KBM-7 (cell line): Measurements from ENCODE around the gene GRIK4.

Experiments used
- DNase-seq: peaks from one replicate; pipeline ENCODE4 v3.0.0-alpha.2; 2015
- in situ Hi-C: fragments of 300-500 bp; cut with MboI; formaldehyde crosslinking; loops from 2 replicates; pipeline ENCODE4 v1.14.3; 2020; ENCODE audit warnings: low sequenced_read_pairs, low pct_unique_long_range_greater_than_20kb, mixed read lengths

The GRIK4 gene

DNA sequence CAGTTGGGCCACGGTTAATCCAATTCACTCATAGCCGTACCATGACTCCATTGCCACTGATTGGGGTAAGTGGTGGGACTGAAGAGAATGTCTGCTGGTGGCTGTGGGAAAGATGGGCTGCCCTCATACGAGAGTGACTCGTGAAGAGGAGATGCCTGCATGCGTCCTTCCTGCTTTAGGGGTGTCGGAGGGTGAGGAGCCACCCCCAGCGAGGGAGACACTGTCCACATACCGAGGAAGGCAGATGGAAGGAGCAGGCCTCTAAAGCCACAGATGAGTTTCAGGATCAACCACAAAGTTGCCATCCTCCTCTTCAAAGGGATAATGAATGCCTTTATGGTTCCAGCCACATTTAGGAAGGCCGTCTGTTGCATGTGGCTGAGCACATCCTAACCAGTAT, 83.2 kb downstream of the GRIK4 start:
- in situ Hi-C loops: no loop called here
- DNase-seq: no peak

DNA sequence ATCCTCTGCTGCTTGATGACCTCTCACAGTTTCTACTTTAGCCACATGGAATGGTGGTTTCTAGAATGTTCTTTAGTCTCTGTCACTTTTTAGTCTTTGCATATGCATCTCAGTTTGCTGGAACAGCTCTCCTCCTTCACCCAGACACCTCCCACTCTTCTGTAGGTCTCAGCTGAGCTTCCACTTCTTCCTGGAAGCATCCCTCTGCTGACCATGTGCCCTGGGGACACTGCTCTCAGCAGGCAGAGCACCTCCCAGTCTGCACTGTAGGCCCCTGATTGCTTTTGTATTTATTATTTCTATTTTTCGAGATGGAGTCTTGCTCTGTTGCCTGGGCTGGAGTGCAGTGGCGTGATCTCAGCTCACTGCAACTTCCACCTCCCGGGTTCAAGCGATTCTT, 84.0 kb downstream of the GRIK4 start:
- DNase-seq: no peak
- in situ Hi-C loops: no loop called here

DNA sequence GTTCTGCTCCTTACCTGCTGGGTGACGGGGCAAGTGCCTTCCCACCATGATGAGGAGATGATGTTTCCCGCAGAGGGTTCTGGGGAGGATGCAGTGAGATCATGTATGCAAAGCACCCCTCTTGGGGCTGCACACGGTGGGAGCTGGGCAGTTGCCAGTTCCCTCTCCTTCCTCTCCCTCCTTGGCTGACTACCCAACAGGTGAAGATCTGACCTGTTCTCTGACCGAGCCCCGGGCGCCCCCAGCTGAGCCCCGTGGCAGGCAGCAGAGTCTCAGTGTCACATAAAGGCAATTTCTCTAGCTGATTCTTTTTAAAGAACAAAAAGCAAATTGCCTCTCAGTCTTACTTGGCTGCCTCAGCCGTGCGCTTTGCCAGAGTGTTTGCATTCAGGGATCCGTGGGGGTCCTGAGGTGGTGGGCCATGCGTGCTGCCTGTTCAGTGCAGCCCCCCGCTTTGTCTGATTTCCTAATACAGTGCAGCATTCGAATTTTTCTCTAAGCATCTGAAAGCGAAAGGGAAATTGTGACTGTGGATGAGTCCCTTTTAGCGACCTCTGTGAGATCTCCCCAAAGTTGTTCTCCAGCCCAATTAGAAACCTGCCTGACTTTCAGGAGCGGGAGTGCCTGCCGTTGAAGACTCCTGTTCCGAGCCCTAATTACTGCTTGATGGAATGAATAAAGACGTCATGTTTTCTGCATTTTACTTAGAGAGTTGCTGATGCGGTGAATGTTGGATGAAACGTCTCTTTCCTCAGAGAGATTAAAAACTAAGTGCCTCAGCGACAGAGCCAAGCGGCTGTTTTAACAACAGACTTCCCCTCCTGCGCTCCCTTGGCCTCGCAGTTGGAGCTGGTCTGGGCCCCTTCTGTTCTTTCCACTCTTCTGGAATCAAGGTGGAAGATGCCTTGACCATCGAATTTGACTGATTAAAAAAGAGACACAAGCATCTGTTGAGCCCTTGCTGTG, 86.0 kb downstream of the GRIK4 start:
- in situ Hi-C loops: no loop called here
- DNase-seq: no peak

DNA sequence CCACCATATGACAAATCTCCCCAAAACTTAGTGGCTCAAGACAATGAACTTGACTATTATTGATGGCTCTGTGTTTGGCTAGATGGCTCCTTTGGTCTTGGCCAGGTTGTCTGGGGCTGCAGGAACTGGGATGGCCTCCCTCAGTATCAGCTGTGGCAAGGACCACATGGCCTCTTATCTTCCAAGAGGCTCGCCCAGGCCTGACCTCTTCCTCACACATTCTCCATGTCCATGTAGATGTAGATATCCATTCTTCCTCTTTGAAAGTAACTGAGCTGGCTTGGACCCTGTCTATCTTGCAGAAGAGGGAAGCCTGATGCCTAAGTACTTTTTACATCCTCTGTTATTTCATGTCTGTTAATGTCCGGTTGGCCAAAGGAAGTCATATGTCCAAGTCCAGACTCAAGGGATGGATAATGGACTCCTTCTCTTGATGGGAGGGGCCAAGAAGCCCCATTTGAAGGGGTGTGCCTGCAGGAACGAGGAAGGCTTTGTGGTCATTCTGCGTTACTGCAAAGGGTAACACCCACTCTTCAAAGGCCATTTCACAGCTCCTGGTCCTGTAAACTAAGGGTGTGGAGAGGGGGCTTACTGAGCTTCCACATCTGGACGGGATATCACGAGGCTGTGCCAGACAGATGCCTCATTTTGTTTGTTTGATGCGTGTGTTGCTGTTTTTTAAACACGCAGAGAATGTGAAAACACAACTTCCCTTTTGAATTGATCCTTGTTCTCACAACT, 87.1 kb downstream of the GRIK4 start:
- in situ Hi-C loops: no loop called here
- no peak for DNase-seq

DNA sequence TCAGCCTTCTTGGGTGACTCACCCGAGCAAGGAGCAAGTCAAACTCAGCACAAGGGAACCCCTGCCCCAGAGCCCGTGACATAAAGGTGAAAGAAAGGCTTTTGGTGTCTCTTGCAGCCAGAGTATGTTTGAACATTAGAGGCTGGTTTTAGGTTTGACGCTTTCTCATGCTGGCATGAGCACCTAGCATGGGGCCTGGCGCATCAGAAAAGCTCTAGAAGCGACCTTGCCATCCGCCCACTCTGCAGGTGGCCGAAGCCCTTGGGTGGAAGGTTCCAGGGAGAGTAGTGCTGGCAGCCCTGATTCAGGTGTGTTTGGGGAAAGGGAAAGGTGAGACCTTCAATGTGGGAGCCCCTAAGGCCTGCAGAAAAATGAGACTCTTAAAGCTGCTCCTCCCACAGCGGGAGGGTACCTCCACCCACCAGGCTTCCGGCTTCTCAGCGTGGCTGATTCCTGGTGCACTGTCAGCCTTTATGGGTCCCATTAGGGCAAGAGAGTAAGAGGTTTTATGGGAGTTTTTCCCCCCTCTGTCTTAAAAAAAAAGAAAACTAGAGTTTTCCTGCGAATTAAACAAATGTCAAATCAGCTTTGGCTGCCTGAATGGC, 88.4 kb downstream of the GRIK4 start:
- in situ Hi-C loops: no loop called here
- no peak for DNase-seq

DNA sequence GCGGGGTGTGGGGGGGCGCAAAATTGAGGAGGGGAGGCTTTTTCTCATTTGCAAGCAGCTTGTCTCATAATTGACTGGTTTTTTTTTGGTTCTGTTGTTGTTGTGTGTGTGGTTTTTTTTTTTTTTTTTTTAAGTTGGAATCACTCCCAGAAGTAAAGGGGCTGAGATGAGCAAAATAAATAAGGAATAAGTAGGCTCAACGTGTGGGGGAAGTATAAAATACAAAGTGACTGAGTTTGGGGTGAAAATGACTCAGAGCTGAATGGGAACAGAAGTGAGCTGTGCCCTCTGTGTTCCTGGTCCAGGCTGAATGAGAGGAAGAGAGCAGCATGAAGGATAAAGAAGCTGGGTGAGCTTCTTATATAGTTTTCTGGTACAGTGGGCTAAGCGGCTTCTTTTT, 90.0 kb downstream of the GRIK4 start:
- in situ Hi-C loops: no loop called here
- no peak for DNase-seq

DNA sequence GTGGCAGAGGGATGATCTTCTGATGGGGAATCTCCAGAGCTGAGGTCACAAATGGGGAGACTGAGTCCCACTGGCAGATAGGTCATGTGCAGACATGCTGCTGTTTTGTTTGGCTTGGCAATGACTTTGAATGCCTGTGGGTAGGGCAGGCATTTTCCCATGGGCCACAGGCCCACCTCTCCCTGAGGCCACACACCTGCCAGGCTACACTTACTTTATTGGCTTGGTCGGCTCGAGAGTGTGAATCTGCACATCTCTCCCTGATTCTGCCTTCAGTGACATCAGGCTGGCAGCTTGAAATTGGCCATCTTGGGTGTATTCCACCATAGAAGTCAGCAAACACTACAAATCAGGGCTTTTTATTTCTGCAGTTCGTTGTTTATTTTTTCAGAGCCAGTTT, 91.5 kb downstream of the GRIK4 start:
- in situ Hi-C loops: no loop called here
- no peak for DNase-seq

DNA sequence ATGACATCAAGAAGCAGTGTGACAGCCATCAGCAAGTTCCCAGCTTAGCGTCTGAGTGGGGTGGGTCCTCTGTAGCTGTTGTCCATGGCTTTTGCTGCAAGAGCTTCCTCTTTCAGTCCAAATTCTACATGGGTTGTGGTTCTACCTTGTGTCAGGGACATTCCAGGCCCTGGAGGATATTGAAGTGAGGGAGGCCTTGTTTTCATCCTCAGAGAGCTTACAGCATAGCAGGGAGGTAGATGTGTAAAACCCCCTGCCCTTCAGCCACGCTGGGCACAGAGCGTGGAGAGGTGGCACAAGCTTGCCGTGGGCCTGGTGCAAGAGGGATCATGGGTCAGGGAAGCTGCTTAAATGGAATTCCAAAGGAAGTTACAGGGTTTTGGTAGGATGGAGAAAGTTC, 93.9 kb downstream of the GRIK4 start:
- in situ Hi-C loops: no loop called here
- DNase-seq: no peak

DNA sequence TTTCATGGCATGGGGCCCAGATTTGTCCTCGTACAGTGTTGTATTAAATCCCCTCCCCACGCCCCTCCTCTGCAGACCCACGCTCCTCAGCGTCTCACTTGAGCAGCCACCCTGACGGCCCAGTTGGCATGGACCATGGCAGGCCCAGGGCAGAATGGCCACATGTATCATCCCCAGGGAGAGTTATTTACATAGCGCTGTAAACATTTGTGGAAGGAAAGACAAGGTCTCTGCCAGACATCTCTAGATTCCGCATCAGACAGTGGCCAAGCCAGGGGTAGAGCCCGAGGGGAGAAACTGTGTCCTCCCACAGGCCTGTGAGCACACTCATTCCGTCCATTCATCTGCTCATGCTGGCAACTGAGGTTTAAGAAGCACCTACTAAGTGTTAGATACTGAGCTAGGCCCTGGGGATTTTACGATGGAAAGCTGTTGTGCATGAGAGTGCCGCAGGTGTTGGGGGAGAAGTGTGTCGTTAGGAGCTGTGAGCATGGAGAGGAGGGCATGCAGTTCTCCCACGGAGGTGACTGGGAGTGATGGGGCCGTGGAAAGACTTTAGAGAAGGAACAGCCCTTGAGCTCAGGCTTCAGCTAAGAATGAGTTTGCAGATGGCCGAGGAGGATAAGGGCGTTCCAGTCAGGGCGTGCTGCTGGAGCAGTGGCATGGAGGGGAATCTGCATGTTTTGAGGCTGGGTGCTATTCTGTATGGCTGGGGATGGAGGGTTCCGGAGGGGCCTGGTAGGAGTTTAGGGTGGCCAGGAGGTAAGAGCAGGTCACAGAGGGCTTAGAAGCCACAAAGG, 94.9 kb downstream of the GRIK4 start:
- DNase-seq: no peak
- in situ Hi-C loops: no loop called here

DNA sequence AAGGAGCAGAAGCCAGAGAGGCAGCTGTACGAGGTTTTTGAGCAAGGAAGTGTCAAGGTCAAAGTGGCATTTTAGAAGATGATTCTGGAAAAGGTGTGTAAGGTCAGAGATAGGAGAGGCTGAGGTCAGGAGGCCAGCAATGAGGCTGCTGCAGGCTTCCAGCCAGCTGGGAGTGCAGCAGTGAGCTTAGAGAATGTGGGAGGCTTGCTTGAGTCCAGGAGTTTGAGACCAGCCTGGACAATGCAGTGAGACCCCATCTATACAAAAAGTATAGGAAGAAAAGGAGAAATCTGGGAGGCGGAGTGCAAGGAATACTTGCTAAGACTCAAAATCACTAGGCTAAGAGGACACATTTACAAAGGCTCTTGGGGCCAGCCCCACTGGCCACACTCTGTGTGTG, 96.5 kb downstream of the GRIK4 start:
- DNase-seq: no peak
- in situ Hi-C loops: no loop called here

DNA sequence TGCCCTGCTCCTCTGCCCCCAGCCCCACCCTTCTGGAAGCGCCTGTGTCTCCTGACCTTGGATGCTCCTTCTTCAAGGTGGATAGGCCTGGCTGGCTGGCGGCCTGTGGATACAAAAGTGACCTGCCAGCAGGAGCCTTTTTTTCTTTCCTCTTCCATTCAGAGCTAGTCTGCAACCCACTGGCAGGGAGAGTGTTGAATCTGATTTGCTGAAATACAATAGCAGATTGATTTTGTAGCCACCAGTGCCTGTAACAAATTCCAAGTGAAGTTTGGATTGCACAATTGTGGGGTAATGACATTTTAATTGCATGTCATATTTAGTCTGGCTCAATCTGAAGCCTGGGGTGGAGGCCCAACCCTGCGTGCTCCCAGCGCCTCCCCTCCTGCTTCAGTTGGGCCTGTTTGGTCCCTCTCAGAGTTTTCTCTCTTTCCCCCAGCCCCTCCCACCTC, 97.2 kb downstream of the GRIK4 start:
- no peak for DNase-seq
- in situ Hi-C loops: no loop called here

DNA sequence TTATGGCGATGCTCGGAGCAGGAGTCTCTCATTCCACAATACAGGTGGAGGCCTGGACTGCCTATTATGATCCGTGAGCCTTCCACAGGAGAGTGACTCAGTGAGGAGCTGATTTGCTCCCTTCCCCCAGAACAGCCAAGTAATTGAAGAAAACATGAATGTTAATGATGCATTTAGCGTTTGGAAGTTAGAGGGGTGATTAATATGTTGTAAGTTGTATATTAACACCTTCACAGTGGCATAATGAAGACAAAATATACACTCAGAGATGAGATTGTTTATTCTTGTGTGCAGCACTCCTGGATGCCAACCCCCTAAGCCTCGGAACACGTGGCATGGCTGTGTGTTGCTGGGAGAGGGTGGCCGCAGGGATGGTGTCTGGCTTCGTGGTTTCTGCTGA, 98.6 kb downstream of the GRIK4 start:
- no peak for DNase-seq
- in situ Hi-C loops: no loop called here

DNA sequence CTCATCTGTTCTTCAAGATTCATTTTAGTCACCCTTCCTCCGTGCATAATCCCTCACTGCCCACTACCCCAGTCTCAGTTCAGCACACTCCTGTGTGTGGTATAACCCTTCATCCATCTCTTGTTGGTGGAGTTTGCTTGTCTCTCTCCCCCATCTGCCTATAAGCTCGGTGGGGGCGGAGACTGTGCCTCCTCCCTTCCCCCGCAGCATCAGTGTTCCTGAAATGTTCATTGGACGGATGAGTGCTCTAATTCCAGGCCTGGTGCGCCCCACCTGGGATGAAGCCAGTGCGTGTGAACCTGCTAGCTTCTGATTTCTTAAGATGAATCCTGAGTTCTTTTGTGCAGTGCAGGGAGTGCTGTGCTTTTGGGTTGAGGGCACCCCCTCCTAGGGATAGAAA, 100.0 kb downstream of the GRIK4 start:
- DNase-seq: no peak
- in situ Hi-C loops: no loop called here

DNA sequence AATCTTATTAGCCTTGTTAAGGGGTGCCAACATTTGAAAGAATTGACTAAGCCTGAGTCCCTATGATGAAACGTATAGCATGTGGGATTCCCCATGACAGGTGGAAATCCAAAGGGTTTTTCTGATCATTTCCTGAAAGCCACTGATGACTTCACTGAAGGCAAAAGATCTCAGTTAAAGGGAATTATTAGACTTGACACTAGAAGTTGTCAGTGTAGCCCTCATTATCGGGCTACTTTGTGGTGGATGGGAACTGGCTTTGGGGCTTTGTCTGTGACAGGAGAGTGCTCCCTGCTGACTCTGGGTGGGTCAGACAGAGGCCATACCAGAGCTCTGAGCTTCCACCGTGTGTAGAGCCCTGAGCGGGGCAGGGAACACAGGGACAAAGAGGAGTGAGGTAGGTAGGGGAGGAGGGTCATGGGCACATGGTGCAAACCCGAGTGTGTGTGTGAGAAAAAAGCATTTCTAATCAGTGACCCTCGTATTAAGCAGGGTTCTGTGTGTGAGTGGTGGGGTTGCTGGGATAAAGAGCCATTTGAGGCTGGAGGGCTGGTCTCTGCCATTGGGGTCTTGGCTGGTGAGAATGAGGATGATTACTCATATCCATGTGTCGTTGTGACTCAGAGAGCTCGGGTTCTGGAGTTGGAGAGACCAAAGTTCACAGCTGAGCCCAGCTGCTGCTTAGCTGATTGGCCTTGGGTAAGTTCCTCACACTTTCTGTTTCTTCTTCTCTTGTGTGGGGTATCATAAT, 101.1 kb downstream of the GRIK4 start:
- in situ Hi-C loops: no loop called here
- DNase-seq: no peak

DNA sequence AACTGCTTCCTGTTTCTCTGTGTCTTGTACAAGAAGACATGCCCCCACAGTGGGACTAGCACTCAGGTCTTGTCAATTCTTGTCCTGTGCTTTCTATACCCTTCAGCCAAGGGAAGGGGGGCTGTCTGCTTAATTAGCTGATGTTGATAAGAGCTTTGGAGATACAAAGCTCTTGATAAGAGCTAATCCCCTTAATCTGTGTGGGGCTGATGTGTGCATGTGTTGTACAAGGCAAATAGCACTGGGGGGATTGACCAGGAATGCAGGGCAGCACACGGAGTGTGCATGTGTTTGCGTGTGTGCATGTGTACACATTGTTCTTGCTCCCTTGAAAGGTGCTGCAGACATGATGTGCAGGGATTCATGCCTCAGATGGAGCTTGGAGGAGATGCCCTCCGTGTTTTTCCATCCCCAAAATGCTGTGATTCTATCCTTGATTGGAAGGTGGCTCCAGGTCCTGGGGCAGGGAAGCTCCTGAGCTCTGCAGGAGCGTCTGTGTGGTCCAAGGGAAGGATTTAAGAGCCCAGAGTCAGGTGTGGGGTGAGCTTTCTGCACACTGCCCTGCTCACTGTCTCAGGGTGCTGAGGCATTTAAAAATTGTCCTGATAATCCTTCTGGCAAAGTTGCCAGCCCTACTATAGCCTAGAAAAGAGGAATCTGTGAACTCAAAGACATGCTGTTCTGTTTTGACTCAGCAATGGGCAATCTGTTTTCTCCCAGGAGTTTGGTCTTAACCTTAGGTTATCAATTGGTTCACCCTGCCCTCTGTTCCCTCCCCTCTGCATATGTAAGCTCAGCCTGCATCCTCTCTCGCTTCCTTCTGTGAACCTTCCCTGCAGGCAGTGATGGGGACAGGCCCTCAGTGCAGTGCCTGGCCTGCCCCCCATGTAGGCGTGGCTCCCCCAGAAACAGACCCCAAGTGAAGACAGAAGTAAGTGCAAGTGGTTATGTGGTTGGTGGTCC, 102.0 kb downstream of the GRIK4 start:
- in situ Hi-C loops: no loop called here
- DNase-seq: no peak

DNA sequence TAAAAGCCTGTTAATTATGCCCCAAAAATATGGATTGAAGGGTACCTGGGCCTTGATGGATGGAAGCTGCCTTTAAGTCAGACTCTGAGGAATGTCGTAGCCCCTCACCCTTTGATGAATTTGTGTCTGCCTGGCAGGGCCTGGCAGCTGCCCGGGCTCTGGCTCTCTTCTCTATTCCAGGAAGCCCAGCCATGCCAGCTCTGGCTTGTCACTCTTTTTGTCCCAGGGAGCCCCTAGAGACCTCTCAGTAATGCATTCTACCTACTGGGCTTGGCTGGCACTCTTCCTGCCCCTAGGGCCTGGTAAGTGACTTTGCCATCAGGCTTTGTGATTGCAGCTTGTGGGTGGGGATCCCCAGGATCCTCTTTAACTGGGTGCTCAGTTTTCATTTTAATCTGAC, 103.8 kb downstream of the GRIK4 start:
- DNase-seq: no peak
- in situ Hi-C loops: no loop called here

DNA sequence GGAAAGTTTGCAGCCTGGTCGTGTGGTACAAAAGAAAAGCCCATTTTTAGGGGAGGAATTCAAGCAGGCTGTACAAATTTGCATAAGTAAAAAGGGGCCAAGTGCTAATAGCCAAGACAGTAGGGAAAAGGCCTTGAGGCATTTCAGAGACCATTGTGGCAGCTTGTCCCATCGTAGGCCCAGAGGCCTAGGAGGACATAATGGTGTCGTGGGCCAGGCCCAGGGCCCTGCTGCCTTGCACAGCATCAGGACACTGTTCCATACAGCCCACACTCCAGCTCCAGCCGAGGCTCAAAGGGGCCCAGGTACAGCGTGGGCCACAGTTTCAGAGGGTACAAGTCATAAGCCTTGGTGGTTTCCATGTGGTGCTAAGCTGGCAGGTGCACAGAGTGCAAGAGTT, 106.9 kb downstream of the GRIK4 start:
- in situ Hi-C loops: no loop called here

More for the DNA sequence above, 106.9 kb downstream of the GRIK4 start:
- no peak for DNase-seq
